Esophagus squamous epithelium (tissue), 5 donors: ENCODE results near the gene IMPG1. TPM values are rescaled to one million over a fixed set of nuclear protein-coding genes. Genes with fewer than 3 reads are reported as not detected.

ENCODE experiments used
- DNase-seq: peaks from one replicate; lab custom pipeline; 2025; lab: John Stamatoyannopoulos, UW
- H3K27ac ChIP-seq, 4 donors: fragments of 200-600 bp; sonication (generic); one replicate each; pipeline ENCODE4 v1.5.1; 2016 to 2019; ENCODE audit warnings: mild to moderate bottlenecking in 1 of 4
- H3K27me3 ChIP-seq, 4 donors: fragments of 200-600 bp; sonication (generic); 1 replicate in 3 of 4; 2 replicates in 1 of 4; pipeline versions ENCODE4 v1.5.1 to v1.6.0; 2017 to 2021; ENCODE audit warnings: antibody characterized with exemption in 1 of 4
- H3K36me3 ChIP-seq, 3 donors: fragments of 200-600 bp; sonication (generic); one replicate each; pipeline ENCODE4 v1.5.1; 2016 to 2019
- H3K4me1 ChIP-seq, 3 donors: fragments of 200-600 bp; sonication (generic); one replicate each; pipeline ENCODE4 v1.5.1; 2017 to 2019
- H3K4me3 ChIP-seq, 4 donors: fragments of 200-600 bp; sonication (generic); 1 replicate in 3 of 4; 2 replicates in 1 of 4; pipeline ENCODE4 v1.5.1; 2016 to 2019; ENCODE audit warnings: mild to moderate bottlenecking in 2 of 4, moderate library complexity in 1 of 4
- H3K9me3 ChIP-seq, 3 donors: fragments of 200-600 bp; sonication (generic); one replicate each; pipeline ENCODE4 v1.5.1; 2016 to 2019
- CTCF ChIP-seq, 6 experiments: fragments of 450-650 bp in 4 of 6; fragments of 200-600 bp in 2 of 6; sonication (generic) in 2 of 6; IDR thresholded peaks; one replicate each; pipeline ENCODE4 v1.5.1; 2016 to 2019; ENCODE audit warnings: antibody characterized with exemption in 6 of 6, mild to moderate bottlenecking in 4 of 6, moderate library complexity in 4 of 6
- POLR2A ChIP-seq, 4 donors: fragments of 450-650 bp; IDR thresholded peaks; one replicate each; pipeline ENCODE4 v1.6.1; 2017; ENCODE audit warnings: antibody characterized with exemption in 4 of 4, mild to moderate bottlenecking in 4 of 4, moderate library complexity in 3 of 4
- whole genome bisulfite sequencing, 2 donors: methylation state at CpG; one replicate each; pipeline ENCODE4 v1.1.5; 2018; 5-methylcytosine and 5-hydroxymethylcytosine counted together
- intact Hi-C: fragments of 100-400 bp; cut with DNase I; formaldehyde crosslinking; loops from one replicate; pipeline ENCODE4 v1.15.0; 2022
- small RNA-seq, 4 donors: library from RNA; depleted of rRNA; stranded (forward); fragments of <200 nt; gene quantifications; one replicate each; pipeline ENCODE3, GENCODE V24; 2016
- total RNA-seq, 4 donors: library from RNA; depleted of rRNA; stranded (reverse); fragments of >200 nt; gene quantifications; one replicate each; pipeline ENCODE4 v1.1.0, GENCODE V29; 2016
- donor health status: DM: yes; HTN: yes; CAD: no.

The IMPG1 gene
- total RNA-seq, 4 donors from 2014 or later, result 0.13 TPM; not detected in 3

- 79 to 83% methylated on average over 2 of the region's 2 CpGs for WGBS, 2 donors
- peaks cover 0 to 69% (median 0%) of the 10 kb centered on the region in 3 donors for H3K36me3 ChIP-seq
- no peaks in the 10 kb centered on the region for H3K27me3 ChIP-seq
- no peaks in the 10 kb centered on the region for H3K9me3 ChIP-seq
- DNase-seq, result no peak
- H3K27ac ChIP-seq, result no peak overlapping the region
- TF ChIP-seq POLR2A (IDR thresholded peaks at IDR 0.05) (no peak), CTCF (IDR thresholded peaks at IDR 0.05) (no peak)
- H3K4me3 ChIP-seq, result no peak overlapping the region
- intact Hi-C loops, result no loop called here
- no peaks in the 10 kb centered on the region for H3K4me1 ChIP-seq
Measured at GRCh38 chr6:75882734-75883133, 189.7 kb downstream of the IMPG1 start.

DNA sequence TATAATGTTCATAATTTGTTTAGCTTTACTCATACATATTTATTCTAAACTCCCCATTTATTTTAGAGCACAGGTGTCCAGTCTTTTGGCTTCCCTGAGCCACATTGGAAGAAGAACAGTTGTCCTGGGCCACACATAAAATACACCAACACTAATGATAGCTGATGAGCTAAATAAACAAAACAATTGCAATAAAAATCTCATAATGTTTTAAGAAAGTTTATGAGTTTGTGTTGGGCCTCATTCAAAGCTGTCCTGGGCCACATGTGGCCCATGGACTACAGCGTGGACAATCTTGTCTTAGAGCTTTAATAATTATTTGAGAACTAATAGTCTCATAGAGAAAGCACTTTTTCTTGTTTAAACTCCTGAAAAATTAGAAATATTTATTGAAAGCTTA, 192.2 kb downstream of the IMPG1 start:
- peaks cover 0 to 66% (median 0%) of the 10 kb centered on the region in 3 donors for H3K36me3 ChIP-seq
- H3K4me3 ChIP-seq, result no peak overlapping the region
- H3K27me3 ChIP-seq, result no peaks in the 10 kb centered on the region
- TF ChIP-seq POLR2A (IDR thresholded peaks at IDR 0.05) (no peak), CTCF (IDR thresholded peaks at IDR 0.05) (no peak)
- no peak overlapping the region for H3K27ac ChIP-seq
- no peak for DNase-seq
- WGBS, 2 donors, result 88 to 92% methylated on average over 1 of the region's 1 CpG
- intact Hi-C loops, result no loop called here
- no peaks in the 10 kb centered on the region for H3K4me1 ChIP-seq
- H3K9me3 ChIP-seq, result no peaks in the 10 kb centered on the region

DNA sequence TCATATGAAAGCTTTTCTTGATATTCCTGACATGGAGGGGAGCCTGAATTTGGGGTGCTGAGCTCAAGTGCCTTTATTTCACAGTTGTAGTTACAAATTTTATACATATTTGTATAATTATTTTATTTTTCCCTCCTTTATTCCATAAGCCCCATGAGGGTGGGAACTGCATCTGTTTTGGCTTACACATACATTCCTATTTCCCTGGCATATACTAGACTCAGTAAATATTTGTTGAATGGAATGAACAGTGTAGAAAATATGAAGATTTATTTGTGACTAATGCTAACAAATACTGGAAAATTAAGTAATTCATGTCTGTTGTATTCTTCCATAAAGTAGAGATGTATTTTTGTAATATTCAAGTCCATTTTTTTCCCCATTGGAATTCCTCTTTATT, 196.3 kb downstream of the IMPG1 start:
- TF ChIP-seq CTCF (IDR thresholded peaks at IDR 0.05) (no peak), POLR2A (IDR thresholded peaks at IDR 0.05) (no peak)

GRCh38 chr6:75874224-75874623, 198.2 kb downstream of the IMPG1 start:
- Histone ChIP-seq H3K9me3 (no peaks in the 10 kb centered on the region), H3K36me3 (peaks cover 0 to 83% (median 0%) of the 10 kb centered on the region in 3 donors), H3K4me3 (no peak overlapping the region), H3K4me1 (no peaks in the 10 kb centered on the region), H3K27me3 (no peaks in the 10 kb centered on the region), H3K27ac (no peak overlapping the region)
- WGBS, 2 donors, result 88 to 97% methylated on average over 2 of the region's 2 CpGs
- intact Hi-C loops, result no loop called here
- TF ChIP-seq CTCF (IDR thresholded peaks at IDR 0.05) (no peak), POLR2A (IDR thresholded peaks at IDR 0.05) (no peak)
- DNase-seq, result no peak

More for the DNA sequence above, 196.3 kb downstream of the IMPG1 start:
- peaks cover 0 to 85% (median 0%) of the 10 kb centered on the region in 3 donors for H3K36me3 ChIP-seq
- no peaks in the 10 kb centered on the region for H3K27me3 ChIP-seq
- no peak for DNase-seq
- H3K4me3 ChIP-seq, result no peak overlapping the region
- no peaks in the 10 kb centered on the region for H3K9me3 ChIP-seq
- no peaks in the 10 kb centered on the region for H3K4me1 ChIP-seq
- H3K27ac ChIP-seq, result no peak overlapping the region
- intact Hi-C loops, result no loop called here

Small RNA genes within 50 kb of the gene (small RNA-seq; reads per million reads assigned to genes)
- gene RF00019 (0 reads per million in 4 donors), gene RNU6-248P (0 reads per million in 4 donors)
